ENCODE data around the gene ABLIM1. TPM values are rescaled to one million over a fixed set of nuclear protein-coding genes. Genes with fewer than 3 reads are reported as not detected.

Gene ABLIM1
- polyA plus RNA-seq, 1 donor from 2014 or later = 10.1 TPM

DNA sequence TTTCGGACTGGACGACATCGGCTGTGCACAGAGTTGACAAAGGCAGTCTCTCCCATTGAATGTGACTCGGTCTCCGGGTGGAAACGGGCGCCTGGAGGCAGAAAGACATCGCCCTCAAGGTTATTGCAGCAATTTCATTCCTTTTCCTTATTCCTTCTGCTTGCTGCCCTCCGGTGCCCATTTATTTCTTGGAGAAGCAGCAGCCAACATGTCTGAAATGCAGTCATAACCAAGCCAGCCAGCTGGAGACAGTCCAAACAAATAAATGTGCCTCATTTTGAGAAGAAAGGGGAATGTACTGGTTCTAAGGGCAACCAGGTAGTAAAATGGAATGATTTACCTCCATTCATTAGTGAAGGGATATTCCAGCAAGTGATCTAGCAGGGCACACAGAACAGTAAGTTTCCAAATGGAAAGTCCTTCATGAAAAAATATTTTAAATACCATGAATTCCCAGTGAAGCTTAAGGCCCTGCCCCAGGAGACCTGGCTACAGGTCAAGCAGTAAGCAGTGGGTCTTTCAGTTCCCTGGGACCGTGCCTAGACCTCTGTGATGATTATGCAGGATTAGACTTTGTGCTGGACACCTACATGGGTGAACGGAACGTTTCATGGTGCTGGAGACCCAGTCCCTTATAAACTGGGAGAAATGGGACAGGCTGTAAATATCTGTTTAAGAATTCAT, 86.6 kb downstream of the ABLIM1 start:
- Histone ChIP-seq H2AFZ (ENCODE audit: low read depth, low read length) (no peak overlapping the region), H3K4me2 (ENCODE audit: low read length) (no peak overlapping the region), H3K27me3 (ENCODE audit: insufficient read depth, low read depth, low read length) (no peaks in the 10 kb centered on the region), H3F3A (ENCODE audit: insufficient read depth, low read length, poor library complexity, severe bottlenecking) (no peaks in the 10 kb centered on the region), H3K9me2 (ENCODE audit: insufficient read depth, low read length) (no peaks in the 10 kb centered on the region), H3K79me2 (replicated peaks; ENCODE audit: insufficient read depth, low read length) (no peaks in the 10 kb centered on the region), H3K27ac (ENCODE audit: low read length) (no peak overlapping the region), H3K4me3 (ENCODE audit: low read length) (no peak overlapping the region), H3K36me3 (ENCODE audit: insufficient read depth, low read length) (no peaks in the 10 kb centered on the region), H4K20me1 (ENCODE audit: insufficient read depth) (no peaks in the 10 kb centered on the region), H3K9me3 (ENCODE audit: low read length) (no peaks in the 10 kb centered on the region), H3K9ac (ENCODE audit: low read length) (no peak overlapping the region)
- TF ChIP-seq TAF1 (IDR thresholded peaks at IDR 0.05; ENCODE audit: low read depth) = no peak
- TF ChIP-seq, protein P1, sequence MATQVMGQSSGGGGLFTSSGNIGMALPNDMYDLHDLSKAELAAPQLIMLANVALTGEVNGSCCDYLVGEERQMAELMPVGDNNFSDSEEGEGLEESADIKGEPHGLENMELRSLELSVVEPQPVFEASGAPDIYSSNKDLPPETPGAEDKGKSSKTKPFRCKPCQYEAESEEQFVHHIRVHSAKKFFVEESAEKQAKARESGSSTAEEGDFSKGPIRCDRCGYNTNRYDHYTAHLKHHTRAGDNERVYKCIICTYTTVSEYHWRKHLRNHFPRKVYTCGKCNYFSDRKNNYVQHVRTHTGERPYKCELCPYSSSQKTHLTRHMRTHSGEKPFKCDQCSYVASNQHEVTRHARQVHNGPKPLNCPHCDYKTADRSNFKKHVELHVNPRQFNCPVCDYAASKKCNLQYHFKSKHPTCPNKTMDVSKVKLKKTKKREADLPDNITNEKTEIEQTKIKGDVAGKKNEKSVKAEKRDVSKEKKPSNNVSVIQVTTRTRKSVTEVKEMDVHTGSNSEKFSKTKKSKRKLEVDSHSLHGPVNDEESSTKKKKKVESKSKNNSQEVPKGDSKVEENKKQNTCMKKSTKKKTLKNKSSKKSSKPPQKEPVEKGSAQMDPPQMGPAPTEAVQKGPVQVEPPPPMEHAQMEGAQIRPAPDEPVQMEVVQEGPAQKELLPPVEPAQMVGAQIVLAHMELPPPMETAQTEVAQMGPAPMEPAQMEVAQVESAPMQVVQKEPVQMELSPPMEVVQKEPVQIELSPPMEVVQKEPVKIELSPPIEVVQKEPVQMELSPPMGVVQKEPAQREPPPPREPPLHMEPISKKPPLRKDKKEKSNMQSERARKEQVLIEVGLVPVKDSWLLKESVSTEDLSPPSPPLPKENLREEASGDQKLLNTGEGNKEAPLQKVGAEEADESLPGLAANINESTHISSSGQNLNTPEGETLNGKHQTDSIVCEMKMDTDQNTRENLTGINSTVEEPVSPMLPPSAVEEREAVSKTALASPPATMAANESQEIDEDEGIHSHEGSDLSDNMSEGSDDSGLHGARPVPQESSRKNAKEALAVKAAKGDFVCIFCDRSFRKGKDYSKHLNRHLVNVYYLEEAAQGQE (IDR thresholded peaks at IDR 0.05; ENCODE audit: borderline replicate concordance) = no peak
- TF ChIP-seq RAD21 (conservative IDR thresholded peaks at IDR 0.05) = no peak
- no peak for TF ChIP-seq SMC3 (conservative IDR thresholded peaks at IDR 0.05; ENCODE audit: poor library complexity)
- TF ChIP-seq MXI1 (conservative IDR thresholded peaks at IDR 0.05; ENCODE audit: poor library complexity, severe bottlenecking) = no peak
- TF ChIP-seq, protein P2, sequence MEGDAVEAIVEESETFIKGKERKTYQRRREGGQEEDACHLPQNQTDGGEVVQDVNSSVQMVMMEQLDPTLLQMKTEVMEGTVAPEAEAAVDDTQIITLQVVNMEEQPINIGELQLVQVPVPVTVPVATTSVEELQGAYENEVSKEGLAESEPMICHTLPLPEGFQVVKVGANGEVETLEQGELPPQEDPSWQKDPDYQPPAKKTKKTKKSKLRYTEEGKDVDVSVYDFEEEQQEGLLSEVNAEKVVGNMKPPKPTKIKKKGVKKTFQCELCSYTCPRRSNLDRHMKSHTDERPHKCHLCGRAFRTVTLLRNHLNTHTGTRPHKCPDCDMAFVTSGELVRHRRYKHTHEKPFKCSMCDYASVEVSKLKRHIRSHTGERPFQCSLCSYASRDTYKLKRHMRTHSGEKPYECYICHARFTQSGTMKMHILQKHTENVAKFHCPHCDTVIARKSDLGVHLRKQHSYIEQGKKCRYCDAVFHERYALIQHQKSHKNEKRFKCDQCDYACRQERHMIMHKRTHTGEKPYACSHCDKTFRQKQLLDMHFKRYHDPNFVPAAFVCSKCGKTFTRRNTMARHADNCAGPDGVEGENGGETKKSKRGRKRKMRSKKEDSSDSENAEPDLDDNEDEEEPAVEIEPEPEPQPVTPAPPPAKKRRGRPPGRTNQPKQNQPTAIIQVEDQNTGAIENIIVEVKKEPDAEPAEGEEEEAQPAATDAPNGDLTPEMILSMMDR (IDR thresholded peaks at IDR 0.05; ENCODE audit: poor library complexity, severe bottlenecking) = no peak
- TF ChIP-seq EZH2 (IDR thresholded peaks at IDR 0.05; ENCODE audit: borderline replicate concordance, insufficient read depth, low read length, poor library complexity, severe bottlenecking) = no peak
- no peak for TF ChIP-seq EP300 (conservative IDR thresholded peaks at IDR 0.05; ENCODE audit: poor library complexity, severe bottlenecking)
- TF ChIP-seq POLR2AphosphoS5 (IDR thresholded peaks at IDR 0.05) = no peak

DNA sequence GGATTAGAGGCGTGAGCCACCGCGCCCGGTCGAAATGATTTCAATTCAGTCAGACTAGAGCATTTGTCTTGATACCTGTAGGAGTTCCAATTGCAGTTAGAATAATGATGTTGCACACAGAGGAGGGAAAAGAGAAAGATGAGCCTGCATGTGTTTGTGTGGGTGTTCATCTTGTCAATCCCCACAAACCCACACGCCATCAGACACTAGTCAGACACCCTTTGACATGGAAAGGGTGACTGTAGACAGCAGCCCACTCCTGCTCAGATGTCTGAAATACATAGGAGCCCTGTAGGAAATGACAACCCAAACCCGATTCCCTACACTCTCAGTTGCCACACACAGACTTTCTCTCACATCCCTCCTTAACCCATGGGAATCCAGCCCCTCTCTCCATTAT, 92.0 kb downstream of the ABLIM1 start:
- H3K79me2 ChIP-seq (replicated peaks; ENCODE audit: insufficient read depth, low read length) = no peaks in the 10 kb centered on the region
- no peaks in the 10 kb centered on the region for H3K27me3 ChIP-seq (ENCODE audit: insufficient read depth, low read depth, low read length)
- H3F3A ChIP-seq (ENCODE audit: insufficient read depth, low read length, poor library complexity, severe bottlenecking) = no peaks in the 10 kb centered on the region
- H3K9me2 ChIP-seq (ENCODE audit: insufficient read depth, low read length) = no peaks in the 10 kb centered on the region
- no peak overlapping the region for H3K27ac ChIP-seq (ENCODE audit: low read length)
- H4K20me1 ChIP-seq (ENCODE audit: insufficient read depth) = no peaks in the 10 kb centered on the region
- no peaks in the 10 kb centered on the region for H3K36me3 ChIP-seq (ENCODE audit: insufficient read depth, low read length)
- no peak for TF ChIP-seq RAD21 (conservative IDR thresholded peaks at IDR 0.05)
- no peak overlapping the region for H3K4me3 ChIP-seq (ENCODE audit: low read length)
- H2AFZ ChIP-seq (ENCODE audit: low read depth, low read length) = no peak overlapping the region
- H3K9me3 ChIP-seq (ENCODE audit: low read length) = no peaks in the 10 kb centered on the region
- no peak overlapping the region for H3K4me2 ChIP-seq (ENCODE audit: low read length)
- H3K9ac ChIP-seq (ENCODE audit: low read length) = no peak overlapping the region
